Endodermal cell (in vitro differentiated cells): ENCODE data around the gene CCDC97. TPM values are rescaled to one million over a fixed set of nuclear protein-coding genes. Genes with fewer than 3 reads are reported as not detected.

Experiments
- DNase-seq: peaks from one replicate; pipeline ENCODE4 v3.0.0-alpha.2; 2017
- H3K27ac ChIP-seq: 2 replicates; pipeline ENCODE4 v1.5.1; 2013; ENCODE audit warnings: mild to moderate bottlenecking, low read depth, low read length, moderate library complexity
- H3K27me3 ChIP-seq: 2 replicates; pipeline ENCODE4 v1.6.1; 2013; ENCODE audit warnings: mild to moderate bottlenecking, low read length, moderate library complexity; ENCODE audit not compliant: insufficient read depth, control insufficient read depth, poor library complexity, severe bottlenecking
- H3K36me3 ChIP-seq: 2 replicates; pipeline ENCODE4 v1.7.0; 2013; ENCODE audit warnings: mild to moderate bottlenecking, low read length, moderate library complexity; ENCODE audit not compliant: control insufficient read depth, insufficient read depth
- H3K4me1 ChIP-seq: one replicate; pipeline ENCODE4 v1.7.0; 2013; ENCODE audit warnings: low read length; ENCODE audit not compliant: control insufficient read depth, insufficient read depth
- H3K4me3 ChIP-seq: 2 replicates; pipeline ENCODE4 v1.5.1; 2013; ENCODE audit warnings: mild to moderate bottlenecking, low read length, moderate library complexity
- H3K9ac ChIP-seq: 2 replicates; pipeline ENCODE4 v1.6.1; 2013; ENCODE audit warnings: mild to moderate bottlenecking, low read length, moderate library complexity; ENCODE audit not compliant: poor library complexity, severe bottlenecking; ENCODE audit errors: extremely low read depth
- H3K9me3 ChIP-seq: 2 replicates; pipeline ENCODE4 v1.6.1; 2013; ENCODE audit warnings: mild to moderate bottlenecking, low read length, moderate library complexity; ENCODE audit not compliant: control insufficient read depth
- H3K27ac Mint-ChIP-seq: 2 replicates; pipeline ENCODE4 v1.8.0; 2020; ENCODE audit warnings: mixed read lengths
- H3K27me3 Mint-ChIP-seq: 2 replicates; pipeline ENCODE4 v1.8.0; 2021; ENCODE audit warnings: mild to moderate bottlenecking, mixed read lengths; ENCODE audit not compliant: insufficient read depth
- H3K36me3 Mint-ChIP-seq: 2 replicates; pipeline ENCODE4 v1.8.0; 2020; ENCODE audit warnings: low read depth, mixed read lengths
- H3K4me1 Mint-ChIP-seq: 2 replicates; pipeline ENCODE4 v1.8.0; 2020; ENCODE audit warnings: mixed read lengths
- H3K4me3 Mint-ChIP-seq: 2 replicates; pipeline ENCODE4 v1.8.0; 2020; ENCODE audit warnings: mild to moderate bottlenecking, moderate library complexity, mixed read lengths
- H3K9me3 Mint-ChIP-seq: 2 replicates; pipeline ENCODE4 v1.8.0; 2020; ENCODE audit warnings: mild to moderate bottlenecking, mixed read lengths
- WGBS, 2 experiments: methylation state at CpG; one replicate each; pipeline versions ENCODE4 v1.1.5 to v1.1.7; 2013; ENCODE audit warnings: missing lambda C conversion rate in 2 of 2, mixed read lengths in 1 of 2; ENCODE audit not compliant: insufficient coverage in 1 of 2, insufficient read length in 1 of 2; 5-methylcytosine and 5-hydroxymethylcytosine counted together
- total RNA-seq, 2 donors: library from RNA; stranded (reverse); fragmentation: NEBNext Ultra II Directional in 1 of 2; extraction: Animal tissue kit (Norgen Biotek cat#: 25700) in 1 of 2; gene quantifications; 2 replicates in 1 of 2; 3 replicates in 1 of 2; pipeline ENCODE4 v1.2.1, GENCODE V29; 2021
- TF ChIP-seq, protein P1 (sequence below): fragments of 200-600 bp; sonication (generic); conservative IDR thresholded peaks from 2 replicates; pipeline ENCODE4 v1.5.0; 2021; ENCODE audit warnings: antibody characterized with exemption, mild to moderate bottlenecking

Gene CCDC97
- total RNA-seq, 2 donors from 2014 or later = 38.4 to 44.6 TPM

DNA sequence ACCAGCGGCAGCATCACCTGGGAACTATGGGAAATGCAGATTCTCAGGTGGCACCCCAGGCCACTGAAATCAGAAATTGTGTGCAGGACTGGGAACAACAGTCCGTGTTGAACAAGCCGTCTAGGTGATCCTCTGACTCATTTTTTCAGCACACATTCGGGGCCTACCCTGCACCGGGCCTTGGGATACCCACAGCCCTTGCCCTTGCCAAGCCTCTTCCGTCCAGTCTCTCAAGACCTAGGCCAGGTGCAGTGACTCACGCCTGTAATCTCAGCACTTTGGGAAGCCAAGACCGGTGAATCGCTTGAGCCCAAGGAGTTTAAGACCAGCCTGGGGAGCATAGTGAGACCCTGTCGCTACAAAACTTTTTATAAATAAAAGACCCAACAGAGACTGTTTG is 25.5 kb downstream of the CCDC97 start:
- no peaks in the 10 kb centered on the region for H3K4me1 ChIP-seq
- TF ChIP-seq, protein P1, sequence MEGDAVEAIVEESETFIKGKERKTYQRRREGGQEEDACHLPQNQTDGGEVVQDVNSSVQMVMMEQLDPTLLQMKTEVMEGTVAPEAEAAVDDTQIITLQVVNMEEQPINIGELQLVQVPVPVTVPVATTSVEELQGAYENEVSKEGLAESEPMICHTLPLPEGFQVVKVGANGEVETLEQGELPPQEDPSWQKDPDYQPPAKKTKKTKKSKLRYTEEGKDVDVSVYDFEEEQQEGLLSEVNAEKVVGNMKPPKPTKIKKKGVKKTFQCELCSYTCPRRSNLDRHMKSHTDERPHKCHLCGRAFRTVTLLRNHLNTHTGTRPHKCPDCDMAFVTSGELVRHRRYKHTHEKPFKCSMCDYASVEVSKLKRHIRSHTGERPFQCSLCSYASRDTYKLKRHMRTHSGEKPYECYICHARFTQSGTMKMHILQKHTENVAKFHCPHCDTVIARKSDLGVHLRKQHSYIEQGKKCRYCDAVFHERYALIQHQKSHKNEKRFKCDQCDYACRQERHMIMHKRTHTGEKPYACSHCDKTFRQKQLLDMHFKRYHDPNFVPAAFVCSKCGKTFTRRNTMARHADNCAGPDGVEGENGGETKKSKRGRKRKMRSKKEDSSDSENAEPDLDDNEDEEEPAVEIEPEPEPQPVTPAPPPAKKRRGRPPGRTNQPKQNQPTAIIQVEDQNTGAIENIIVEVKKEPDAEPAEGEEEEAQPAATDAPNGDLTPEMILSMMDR = no peak
- H3K27me3 ChIP-seq = no peaks in the 10 kb centered on the region
- H3K27ac ChIP-seq = no peak overlapping the region
- H3K27me3 Mint-ChIP-seq = no peaks in the 10 kb centered on the region
- WGBS, 2 experiments = 91 to 93% methylated on average over 9 to 10 of the region's 10 CpGs
- no peak overlapping the region for H3K4me3 Mint-ChIP-seq
- H3K27ac Mint-ChIP-seq = no peak overlapping the region
- H3K9ac ChIP-seq = no peak overlapping the region
- no peaks in the 10 kb centered on the region for H3K9me3 ChIP-seq
- DNase-seq = no peak
- no peaks in the 10 kb centered on the region for H3K9me3 Mint-ChIP-seq
- no peak overlapping the region for H3K4me3 ChIP-seq
- H3K36me3 Mint-ChIP-seq = peaks cover 49% of the 10 kb centered on the region
- H3K36me3 ChIP-seq = peaks cover 51% of the 10 kb centered on the region
- H3K4me1 Mint-ChIP-seq = no peaks in the 10 kb centered on the region

DNA sequence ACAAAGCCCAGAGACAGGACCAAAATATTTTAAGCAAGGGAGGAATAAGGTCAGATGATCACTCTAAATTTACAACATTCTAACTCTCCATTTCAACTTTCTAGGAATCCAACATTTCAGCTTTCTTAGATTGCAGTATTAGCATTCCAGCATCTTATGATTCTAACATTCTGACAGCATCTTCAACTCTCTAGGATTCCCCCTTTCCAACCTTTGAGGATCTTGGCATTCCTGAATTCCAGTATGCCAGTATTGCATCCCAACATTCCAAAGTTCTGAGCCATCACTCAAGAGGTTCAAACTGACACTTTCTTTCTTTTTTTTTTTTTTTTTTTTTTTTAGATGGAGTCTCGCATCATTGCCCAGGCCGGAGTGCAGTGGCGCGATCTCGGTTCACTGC is 30.0 kb downstream of the CCDC97 start:
- H3K4me1 ChIP-seq = no peaks in the 10 kb centered on the region
- H3K36me3 ChIP-seq = peaks cover 59% of the 10 kb centered on the region
- TF ChIP-seq, protein P1 = no peak
- Mint-ChIP-seq H3K36me3 (peaks cover 49% of the 10 kb centered on the region), H3K4me3 (no peak overlapping the region), H3K27ac (peak overlapping the region; percentile 44), H3K27me3 (no peaks in the 10 kb centered on the region), H3K4me1 (no peaks in the 10 kb centered on the region), H3K9me3 (no peaks in the 10 kb centered on the region)
- WGBS, 2 experiments = 85 to 86% methylated on average over 4 to 5 of the region's 5 CpGs
- no peaks in the 10 kb centered on the region for H3K9me3 ChIP-seq
- no peaks in the 10 kb centered on the region for H3K27me3 ChIP-seq
- H3K4me3 ChIP-seq = no peak overlapping the region
- DNase-seq = no peak
- no peak overlapping the region for H3K9ac ChIP-seq
- no peak overlapping the region for H3K27ac ChIP-seq

DNA sequence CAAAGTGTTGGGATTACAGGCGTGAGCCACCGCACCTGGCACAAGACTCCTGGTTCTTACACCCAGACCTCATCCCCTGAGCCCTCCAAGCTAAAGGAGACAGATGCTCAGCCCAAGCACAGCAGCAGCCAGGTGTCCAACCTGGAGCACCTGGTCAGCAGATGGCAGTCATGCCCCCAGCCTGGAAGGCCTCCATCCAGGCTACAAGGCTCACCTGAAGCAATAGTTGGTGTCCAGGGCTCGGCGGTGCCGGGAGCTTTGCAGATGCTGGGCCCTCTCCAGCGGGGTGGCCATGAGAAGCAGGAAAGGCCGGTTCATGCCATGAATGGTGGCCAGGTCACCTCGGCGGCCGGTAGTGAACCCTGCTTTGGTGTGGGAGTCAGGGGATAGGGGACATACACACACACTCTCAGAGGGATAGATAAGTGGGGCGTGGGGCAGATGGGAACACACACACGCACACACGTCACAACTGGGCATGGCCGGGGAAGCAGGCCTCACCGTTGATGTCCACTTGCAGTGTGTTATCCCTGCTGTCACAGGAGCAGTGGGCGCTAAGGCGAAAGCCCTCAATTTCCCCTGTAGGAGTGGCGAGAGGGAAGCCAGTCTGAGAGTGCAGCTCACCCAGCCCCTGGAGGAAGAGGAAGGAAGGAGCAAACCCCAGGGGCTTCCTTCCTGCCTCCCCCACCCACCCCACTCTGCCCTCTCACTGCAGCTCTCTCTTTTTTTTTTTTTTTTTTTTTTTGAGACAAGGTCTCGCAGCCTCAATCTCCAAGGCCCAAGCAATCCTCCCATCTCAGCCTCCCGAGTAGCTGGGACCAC is 31.9 kb downstream of the CCDC97 start:
- TF ChIP-seq, protein P1 = peak; percentile 60
- H3K4me1 Mint-ChIP-seq = no peaks in the 10 kb centered on the region
- peak overlapping the region; percentile 30 for H3K27ac Mint-ChIP-seq
- DNase-seq = peak; percentile 72
- Histone ChIP-seq H3K27ac (no peak overlapping the region), H3K36me3 (peaks cover 55% of the 10 kb centered on the region), H3K27me3 (no peaks in the 10 kb centered on the region), H3K4me1 (no peaks in the 10 kb centered on the region), H3K4me3 (no peak overlapping the region), H3K9ac (no peak overlapping the region), H3K9me3 (no peaks in the 10 kb centered on the region)
- 96% methylated on average over 5 to 20 of the region's 20 CpGs for WGBS, 2 experiments
- H3K27me3 Mint-ChIP-seq = no peaks in the 10 kb centered on the region
- no peak overlapping the region for H3K4me3 Mint-ChIP-seq
- H3K36me3 Mint-ChIP-seq = peaks cover 52% of the 10 kb centered on the region
- H3K9me3 Mint-ChIP-seq = no peaks in the 10 kb centered on the region
